ENCODE results near the gene PYGL.

Gene PYGL

GRCh38 chr14:50951032-50951431 lies 6.7 kb upstream of the PYGL start:
- no peaks in the 10 kb centered on the region for H3K27me3 ChIP-seq (ENCODE audit: insufficient read depth, poor library complexity, severe bottlenecking)
- no peak for TF ChIP-seq SPI1 (IDR thresholded peaks at IDR 0.05; ENCODE audit: borderline replicate concordance, low read depth)
- no peak for TF ChIP-seq GABPA (IDR thresholded peaks at IDR 0.05; ENCODE audit: low read depth)
- no peak for TF ChIP-seq REST (IDR thresholded peaks at IDR 0.05; ENCODE audit: insufficient replicate concordance, low read depth)
- TF ChIP-seq CTCF (IDR thresholded peaks at IDR 0.05; ENCODE audit: insufficient read depth, low read length): no peak
- no peak for TF ChIP-seq POLR2AphosphoS5 (IDR thresholded peaks at IDR 0.05; ENCODE audit: low read depth)
- H3K4me3 ChIP-seq (replicated peaks; ENCODE audit: insufficient read depth, low read length): no peak overlapping the region
- H3K27ac ChIP-seq (replicated peaks): no peak overlapping the region
- DNase-seq (ENCODE audit: low read depth in 1 of 2, low spot score in 1 of 2): no peak

GRCh38 chr14:50948205-50948604 lies 3.9 kb upstream of the PYGL start:
- no peak overlapping the region for H3K4me3 ChIP-seq (replicated peaks; ENCODE audit: insufficient read depth, low read length)
- H3K27ac ChIP-seq (replicated peaks): no peak overlapping the region
- no peaks in the 10 kb centered on the region for H3K27me3 ChIP-seq (ENCODE audit: insufficient read depth, poor library complexity, severe bottlenecking)
- no peak for DNase-seq (ENCODE audit: low read depth in 1 of 2, low spot score in 1 of 2)
- no peak for TF ChIP-seq REST (IDR thresholded peaks at IDR 0.05; ENCODE audit: insufficient replicate concordance, low read depth)

GRCh38 chr14:50947446-50947845 lies 3.2 kb upstream of the PYGL start:
- Histone ChIP-seq H3K4me3 (replicated peaks; ENCODE audit: insufficient read depth, low read length) (no peak overlapping the region), H3K27me3 (ENCODE audit: insufficient read depth, poor library complexity, severe bottlenecking) (no peaks in the 10 kb centered on the region), H3K27ac (replicated peaks) (no peak overlapping the region)
- DNase-seq (ENCODE audit: low read depth in 1 of 2, low spot score in 1 of 2): no peak
- TF ChIP-seq CTCF (IDR thresholded peaks at IDR 0.05; ENCODE audit: insufficient read depth, low read length) (no peak), SPI1 (IDR thresholded peaks at IDR 0.05; ENCODE audit: borderline replicate concordance, low read depth) (no peak), POLR2AphosphoS5 (IDR thresholded peaks at IDR 0.05; ENCODE audit: low read depth) (no peak), REST (IDR thresholded peaks at IDR 0.05; ENCODE audit: insufficient replicate concordance, low read depth) (no peak), GABPA (IDR thresholded peaks at IDR 0.05; ENCODE audit: low read depth) (no peak)

All from HL-60 (cell line).